ENCODE data around the gene CEP350.
"Not testable (repeated sequence)": the region's sequence is repeated elsewhere in the genome, so short reads cannot be mapped to it uniquely, and the experiment has no call there.

Gene CEP350

DNA sequence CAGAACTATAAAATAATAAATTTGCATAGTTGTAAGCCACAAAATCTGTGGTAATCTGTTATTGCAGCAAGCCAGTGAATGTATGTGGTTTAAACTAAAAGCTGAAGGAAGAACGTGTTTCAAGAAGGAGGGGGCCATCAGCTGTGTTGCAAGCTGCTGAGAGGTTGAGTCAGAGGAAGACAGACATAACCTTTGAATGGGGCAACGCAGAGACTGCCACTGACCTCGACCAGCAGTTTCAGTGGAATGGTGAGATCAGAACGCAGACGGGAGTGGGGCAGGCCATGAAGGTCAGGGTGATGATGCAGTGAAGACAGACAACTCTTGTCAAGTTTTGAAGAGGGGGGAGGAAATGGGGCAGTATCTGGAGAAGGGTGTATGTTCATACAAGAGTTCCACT lies 176.9 kb downstream of the CEP350 start:
- no peak for DNase-seq

GRCh38 chr1:180133193-180133592 lies 178.6 kb downstream of the CEP350 start:
- no peak for DNase-seq

DNA sequence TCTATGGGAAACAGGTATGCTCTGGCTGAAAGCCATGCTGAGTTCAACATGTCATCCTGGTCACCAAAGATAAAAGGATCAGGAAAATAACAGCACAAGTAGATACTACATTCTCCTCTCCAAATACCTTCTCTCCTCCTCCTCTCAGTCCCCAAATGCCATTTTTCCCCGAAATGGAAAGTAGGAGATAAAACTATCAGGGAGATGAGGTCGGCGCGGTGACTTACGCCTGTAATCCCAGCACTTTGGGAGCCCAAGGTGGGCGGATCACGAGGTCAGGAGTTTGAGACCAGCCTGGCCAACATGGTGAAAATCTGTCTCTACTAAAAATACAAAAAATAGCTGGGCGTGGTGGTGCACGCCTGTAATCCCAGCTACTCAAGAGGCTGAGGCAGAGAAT lies 179.1 kb downstream of the CEP350 start:
- not testable (repeated sequence) for DNase-seq

GRCh38 chr1:180135535-180135934 lies 180.9 kb downstream of the CEP350 start:
- DNase-seq = no peak

- no peak for DNase-seq
Measured at GRCh38 chr1:180136331-180136967, 181.8 kb downstream of the CEP350 start.

GRCh38 chr1:180136968-180137356 lies 182.4 kb downstream of the CEP350 start:
- DNase-seq = no peak

DNA sequence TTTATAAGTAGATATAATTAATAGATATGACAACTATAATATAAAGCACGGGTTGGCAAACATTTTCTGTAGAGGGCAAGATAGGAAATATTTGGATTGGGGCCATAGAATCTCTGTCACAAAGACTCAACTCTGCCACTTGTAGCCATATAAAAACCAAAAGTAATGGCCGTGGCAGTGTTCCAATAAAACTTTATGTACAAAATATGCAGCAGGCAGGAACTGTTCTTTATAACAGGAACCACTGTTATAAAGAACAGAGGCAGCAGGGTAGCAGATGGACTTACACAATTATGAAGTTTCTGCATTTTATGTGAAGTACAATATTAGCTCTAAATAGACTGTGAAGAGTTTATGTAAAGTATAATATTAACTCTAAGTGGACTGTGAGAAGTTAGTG lies 183.2 kb downstream of the CEP350 start:
- DNase-seq = no peak

DNA sequence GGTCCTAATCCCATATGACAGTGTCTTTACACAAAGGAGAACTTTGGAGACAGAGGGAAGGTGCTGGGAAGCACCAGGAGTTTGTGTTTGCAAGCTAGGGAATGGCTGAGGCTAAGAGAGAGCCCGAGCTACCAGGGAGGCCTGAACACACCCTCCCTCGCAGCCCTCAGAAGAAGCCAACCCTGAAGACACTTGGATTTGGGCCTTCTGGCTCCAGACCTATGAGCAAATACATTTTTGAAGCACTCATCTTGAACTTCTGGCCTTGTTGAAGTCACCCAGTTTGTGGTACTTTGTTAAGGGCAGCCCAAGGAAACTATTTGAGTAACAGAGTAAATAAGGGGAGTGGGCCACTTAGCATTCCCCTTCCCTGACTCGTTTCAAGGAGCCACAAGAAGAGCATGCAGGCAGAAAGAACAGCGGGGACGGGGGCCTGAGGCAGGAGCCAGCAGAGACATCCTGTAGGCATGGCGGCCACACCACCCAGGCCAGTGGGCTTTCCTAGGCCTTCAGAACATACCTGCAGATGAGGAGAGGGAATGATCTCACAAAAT lies 186.8 kb downstream of the CEP350 start:
- DNase-seq = no peak

- DNase-seq = no peak
Measured at GRCh38 chr1:180143359-180143758, 188.7 kb downstream of the CEP350 start.

GRCh38 chr1:180144659-180145357 lies 190.2 kb downstream of the CEP350 start:
- no peak for DNase-seq

DNA sequence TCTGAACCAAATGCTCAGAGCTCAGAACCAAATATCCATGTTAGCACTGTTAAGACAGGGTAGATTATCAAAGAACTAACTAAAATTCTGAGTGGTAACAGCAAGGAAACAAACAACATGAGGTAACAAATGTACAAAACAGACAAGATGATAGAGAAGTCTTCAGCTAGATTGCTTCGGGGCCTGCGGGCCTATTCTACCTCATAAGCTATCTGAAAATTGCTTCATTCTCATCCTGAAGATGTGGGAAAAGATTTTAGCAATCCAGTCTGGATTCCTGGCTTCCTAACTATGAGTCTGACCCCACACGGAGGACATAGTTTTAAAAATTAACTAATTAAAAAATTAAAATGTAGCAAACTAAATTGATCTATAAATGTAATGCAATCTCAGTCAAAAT lies 190.8 kb downstream of the CEP350 start:
- DNase-seq = no peak

GRCh38 chr1:180150982-180151381 lies 196.4 kb downstream of the CEP350 start:
- no peak for DNase-seq

GRCh38 chr1:180151508-180151907 lies 196.9 kb downstream of the CEP350 start:
- DNase-seq = no peak

- DNase-seq = no peak
Measured at GRCh38 chr1:180152588-180152987, 198.0 kb downstream of the CEP350 start.

DNA sequence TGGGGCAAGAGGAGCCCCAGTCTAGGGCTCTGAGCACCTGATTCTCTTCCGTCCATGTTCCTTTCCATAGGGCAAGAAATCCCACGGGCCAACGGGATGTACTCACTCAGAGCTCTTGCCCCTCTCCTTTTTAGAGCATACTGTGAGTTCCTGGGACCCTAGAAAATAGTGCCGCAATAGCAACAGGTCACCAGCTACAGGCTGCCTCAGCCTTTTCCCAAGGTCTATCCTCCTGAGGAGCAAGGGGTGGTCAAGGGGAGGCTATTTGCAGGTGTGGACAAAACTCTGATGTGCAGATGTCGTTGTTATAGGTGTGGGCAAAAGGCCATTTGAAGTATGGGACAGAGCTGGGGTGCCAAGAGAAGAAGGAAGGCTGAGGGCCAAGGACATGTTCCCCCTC lies 198.4 kb downstream of the CEP350 start:
- no peak for DNase-seq

GRCh38 chr1:180154003-180154324 lies 199.4 kb downstream of the CEP350 start:
- DNase-seq = no peak

GRCh38 chr1:180154325-180155181 lies 199.9 kb downstream of the CEP350 start, which contains the start of gene QSOX1:
Gene QSOX1 (plus strand): TSS chr1:180154869. CDS start chr1:180154908, 39 bp downstream.
- peak; percentile 88 for DNase-seq

GRCh38 chr1:180155182-180155682 lies 200.6 kb downstream of the CEP350 start:
- no peak for DNase-seq

GRCh38 chr1:180156201-180156600 lies 201.6 kb downstream of the CEP350 start:
- no peak for DNase-seq

- DNase-seq = no peak
Measured at GRCh38 chr1:180156631-180157091, 202.1 kb downstream of the CEP350 start.

DNA sequence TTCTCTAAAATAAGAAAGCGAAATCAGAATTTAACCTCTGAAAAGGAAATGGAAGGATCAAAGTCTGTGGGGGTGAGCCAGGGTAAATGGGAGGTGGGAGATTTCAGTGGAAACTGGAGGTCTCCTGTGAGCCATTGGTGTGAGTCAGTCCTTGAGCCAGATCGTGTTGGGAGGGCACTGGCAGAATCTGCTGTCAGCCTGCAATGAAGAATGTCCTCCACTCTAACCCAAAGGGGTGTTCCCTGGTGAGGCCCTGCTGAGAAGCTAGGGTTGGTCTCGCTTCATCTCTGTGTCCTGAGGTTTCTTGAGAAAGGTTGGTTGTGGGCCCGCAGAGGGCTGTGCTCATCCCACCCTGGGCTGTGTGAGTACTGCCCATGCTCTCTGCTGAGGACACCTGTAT lies 202.5 kb downstream of the CEP350 start:
- no peak for DNase-seq

DNA sequence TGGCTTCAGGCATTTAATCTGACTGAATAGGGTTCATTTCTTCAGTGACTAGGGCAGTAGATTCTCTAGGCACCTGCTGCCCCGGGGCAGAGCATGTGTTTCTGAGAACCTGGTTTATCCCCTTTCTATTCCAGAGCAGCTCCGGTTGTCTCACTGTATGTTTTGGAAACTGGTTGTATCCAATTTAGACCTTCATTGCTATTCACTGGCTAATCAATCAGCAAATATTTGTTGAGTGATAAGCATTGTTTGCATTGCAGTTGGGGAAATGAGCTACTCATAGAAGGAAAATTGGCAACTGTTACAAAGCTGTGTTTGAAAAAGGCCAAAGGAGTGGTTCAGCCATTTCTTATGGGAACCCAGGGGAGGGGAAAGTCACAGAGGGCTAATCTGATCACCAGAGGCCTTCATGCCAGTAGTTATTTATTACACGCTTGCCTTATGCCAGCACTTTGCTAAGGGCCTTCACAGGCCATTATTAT lies 203.0 kb downstream of the CEP350 start:
- no peak for DNase-seq

All from activated effector memory CD4-positive, alpha-beta T cell treated with Interleukin-2 at 50 U/mL for 16 hours (primary cell).